ENCODE results near the gene MAMDC2. TPM values are rescaled to one million over a fixed set of nuclear protein-coding genes. Genes with fewer than 3 reads are reported as not detected.
"Not testable (repeated sequence)": the region's sequence is repeated elsewhere in the genome, so short reads cannot be mapped to it uniquely, and the experiment has no call there.

MAMDC2 gene
- total RNA-seq, 1 experiment from 2014 or later = 1.2 TPM

DNA sequence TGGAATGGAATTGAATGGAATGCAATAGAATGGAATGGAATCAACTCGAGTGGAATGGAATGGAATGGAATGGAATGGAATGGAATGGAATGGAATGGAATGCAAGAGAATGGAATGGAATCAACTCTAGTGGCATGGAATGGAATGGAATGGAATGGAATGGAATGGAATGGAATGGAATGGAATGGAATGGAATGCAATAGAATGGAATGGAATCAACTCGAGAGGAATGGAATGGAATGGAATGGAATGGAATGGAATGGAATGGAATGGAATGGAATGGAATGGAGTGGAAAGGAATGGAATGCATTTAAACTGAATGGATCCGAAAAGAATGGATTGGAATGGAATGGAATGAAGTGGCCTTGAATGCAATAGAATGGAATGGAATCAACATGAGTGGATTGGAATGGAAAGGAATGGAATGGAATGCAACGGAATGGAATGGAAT is 5.5 kb upstream of the MAMDC2 start:
- H3K36me3 ChIP-seq (ENCODE audit: control insufficient read depth in 1 of 2, insufficient read depth in 2 of 2, low read length in 2 of 2); intact Hi-C loops (cut with micrococcal nuclease); H3K4me1 ChIP-seq (ENCODE audit: control insufficient read depth in 1 of 2, insufficient read depth in 2 of 2, low read length in 2 of 2); H3K27ac ChIP-seq (ENCODE audit: low read depth, low read length); DNase-seq (ENCODE audit: low read depth, low spot score); RAD21 ChIA-PET (ENCODE audit: low non-redundant PET in 1 of 2, low total read pairs in 2 of 2, uncharacterized antibody in 2 of 2, unreplicated experiment in 2 of 2); H3K4me2 ChIP-seq (ENCODE audit: low read length); H3K79me2 ChIP-seq (ENCODE audit: insufficient read depth, low read length); CTCF ChIA-PET; H2AFZ ChIP-seq (ENCODE audit: low read depth, low read length, poor library complexity, severe bottlenecking); H3K9ac ChIP-seq (ENCODE audit: low read length); H3K27me3 ChIP-seq (ENCODE audit: insufficient read depth, low read length); POLR2A ChIA-PET; H4K20me1 ChIP-seq (ENCODE audit: insufficient read depth); ATAC-seq; H3K9me2 ChIP-seq (ENCODE audit: insufficient read depth); BruUV-seq (replicated peaks); H3K9me3 ChIP-seq (ENCODE audit: control insufficient read depth in 1 of 2, insufficient read depth in 1 of 2, low read depth in 1 of 2, low read length in 2 of 2); H3K4me3 ChIP-seq (replicated peaks in 1 of 2; ENCODE audit: low read depth in 1 of 2, low read length in 2 of 2): not testable (repeated sequence)

DNA sequence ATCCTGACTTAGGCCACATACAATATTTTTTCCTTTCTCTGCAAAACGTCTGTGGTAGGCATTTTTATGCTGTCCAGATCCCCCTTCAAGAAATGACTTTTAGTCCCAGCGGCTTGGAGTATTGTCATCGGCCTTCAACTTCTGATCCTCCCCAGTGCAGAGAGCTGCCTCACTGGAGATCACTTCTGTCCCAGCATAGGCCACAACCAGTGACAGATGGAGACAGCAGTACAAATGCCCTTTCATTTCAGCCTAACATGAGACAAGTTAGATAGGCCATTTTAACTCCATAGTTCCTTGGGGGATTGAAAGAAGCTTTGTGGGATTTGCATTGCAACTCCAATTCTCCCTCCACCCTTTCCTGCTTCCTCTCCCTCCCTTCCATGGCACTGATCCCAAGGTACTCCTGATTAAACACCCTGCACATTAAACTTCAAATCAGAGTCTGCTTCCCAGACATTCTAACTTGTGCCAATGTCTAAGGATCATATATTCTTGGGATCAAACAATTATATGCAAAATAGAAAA is 3.2 kb upstream of the MAMDC2 start:
- no peaks in the 10 kb centered on the region for H4K20me1 ChIP-seq (ENCODE audit: insufficient read depth)
- intact Hi-C loops (cut with micrococcal nuclease) = no loop called here

More for the DNA sequence above, 3.2 kb upstream of the MAMDC2 start:
- no TSS peak for BruUV-seq (replicated peaks)
- DNase-seq (ENCODE audit: low read depth, low spot score) (no peak), ATAC-seq (no peak)
- RAD21 ChIA-PET (ENCODE audit: low non-redundant PET in 1 of 2, low total read pairs in 2 of 2, uncharacterized antibody in 2 of 2, unreplicated experiment in 2 of 2) = no interaction called here
- Histone ChIP-seq H3K9ac (ENCODE audit: low read length) (no peak overlapping the region), H3K4me3 (replicated peaks in 1 of 2; ENCODE audit: low read depth in 1 of 2, low read length in 2 of 2) (no peak overlapping the region), H3K4me2 (ENCODE audit: low read length) (no peak overlapping the region), H3K79me2 (ENCODE audit: insufficient read depth, low read length) (no peaks in the 10 kb centered on the region), H3K9me2 (ENCODE audit: insufficient read depth) (no peaks in the 10 kb centered on the region), H2AFZ (ENCODE audit: low read depth, low read length, poor library complexity, severe bottlenecking) (no peak overlapping the region), H3K9me3 (ENCODE audit: control insufficient read depth in 1 of 2, insufficient read depth in 1 of 2, low read depth in 1 of 2, low read length in 2 of 2) (peaks cover 0 to 3% of the 10 kb centered on the region in 2 experiments; a peak in 1 of 4 replicates), H3K27me3 (ENCODE audit: insufficient read depth, low read length) (no peaks in the 10 kb centered on the region), H3K36me3 (ENCODE audit: control insufficient read depth in 1 of 2, insufficient read depth in 2 of 2, low read length in 2 of 2) (no peaks in the 10 kb centered on the region), H3K4me1 (ENCODE audit: control insufficient read depth in 1 of 2, insufficient read depth in 2 of 2, low read length in 2 of 2) (peaks cover 6 to 19% of the 10 kb centered on the region in 2 experiments; a peak in 3 of 4 replicates), H3K27ac (ENCODE audit: low read depth, low read length) (no peak overlapping the region)
- CTCF ChIA-PET = no interaction called here
- no peak for TF ChIP-seq SRF (IDR thresholded peaks at IDR 0.05; ENCODE audit: low read depth)
- no peak for TF ChIP-seq ELF1 (IDR thresholded peaks at IDR 0.05; ENCODE audit: borderline replicate concordance, low read depth)
- TF ChIP-seq YY1 (IDR thresholded peaks at IDR 0.05; ENCODE audit: extremely low read depth, insufficient replicate concordance, low read depth, low read length) = no peak
- TF ChIP-seq RAD21 (IDR thresholded peaks at IDR 0.05; ENCODE audit: low read depth) = no peak
- TF ChIP-seq ZNF274 (IDR thresholded peaks at IDR 0.05; ENCODE audit: low read depth, low read length) = no peak
- no peak for TF ChIP-seq EZH2phosphoT487 (IDR thresholded peaks at IDR 0.05; ENCODE audit: borderline replicate concordance)
- no peak for TF ChIP-seq POLR2AphosphoS5 (IDR thresholded peaks at IDR 0.05; ENCODE audit: low read depth, low read length)
- TF ChIP-seq, protein P1, sequence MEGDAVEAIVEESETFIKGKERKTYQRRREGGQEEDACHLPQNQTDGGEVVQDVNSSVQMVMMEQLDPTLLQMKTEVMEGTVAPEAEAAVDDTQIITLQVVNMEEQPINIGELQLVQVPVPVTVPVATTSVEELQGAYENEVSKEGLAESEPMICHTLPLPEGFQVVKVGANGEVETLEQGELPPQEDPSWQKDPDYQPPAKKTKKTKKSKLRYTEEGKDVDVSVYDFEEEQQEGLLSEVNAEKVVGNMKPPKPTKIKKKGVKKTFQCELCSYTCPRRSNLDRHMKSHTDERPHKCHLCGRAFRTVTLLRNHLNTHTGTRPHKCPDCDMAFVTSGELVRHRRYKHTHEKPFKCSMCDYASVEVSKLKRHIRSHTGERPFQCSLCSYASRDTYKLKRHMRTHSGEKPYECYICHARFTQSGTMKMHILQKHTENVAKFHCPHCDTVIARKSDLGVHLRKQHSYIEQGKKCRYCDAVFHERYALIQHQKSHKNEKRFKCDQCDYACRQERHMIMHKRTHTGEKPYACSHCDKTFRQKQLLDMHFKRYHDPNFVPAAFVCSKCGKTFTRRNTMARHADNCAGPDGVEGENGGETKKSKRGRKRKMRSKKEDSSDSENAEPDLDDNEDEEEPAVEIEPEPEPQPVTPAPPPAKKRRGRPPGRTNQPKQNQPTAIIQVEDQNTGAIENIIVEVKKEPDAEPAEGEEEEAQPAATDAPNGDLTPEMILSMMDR (IDR thresholded peaks at IDR 0.05 in 2 of 3, conservative IDR thresholded peaks at IDR 0.05 in 1 of 3; ENCODE audit: borderline replicate concordance in 1 of 3, insufficient read depth in 1 of 3, low read depth in 2 of 3, low read length in 2 of 3) = no peak
- no peak for TF ChIP-seq EZH2 (IDR thresholded peaks at IDR 0.05)
- POLR2A ChIA-PET = no interaction called here

Data from HCT116 (cell line).